HTERT RPE-1 (cell line): Measurements from ENCODE around the gene CDH13.

Source experiments
- in situ Hi-C: fragments of 300-500 bp; cut with MboI; formaldehyde crosslinking; loops from 4 replicates; pipeline ENCODE4 v1.14.3; 2020; ENCODE audit warnings: low sequenced_read_pairs

CDH13 gene

DNA sequence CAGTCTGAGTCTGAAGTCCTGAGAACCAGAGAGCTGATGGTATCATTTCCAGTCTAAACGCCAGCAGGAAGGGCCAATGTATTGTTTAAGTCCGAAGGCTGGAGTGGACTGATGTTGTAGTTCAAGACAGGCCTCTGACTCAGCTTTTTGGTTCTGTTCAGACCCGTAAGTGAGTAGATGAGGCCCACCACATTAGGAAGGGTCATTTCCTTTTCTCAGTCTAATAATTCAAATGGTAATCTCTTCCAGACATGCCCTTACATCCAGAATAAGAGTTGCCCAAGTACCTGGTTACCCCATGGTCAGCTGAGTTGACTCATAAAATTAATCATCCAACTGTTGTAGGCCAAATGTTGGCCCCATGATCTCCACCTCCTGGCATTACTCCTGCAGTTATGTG, 738.4 kb downstream of the CDH13 start:
- in situ Hi-C loops: no loop called here

DNA sequence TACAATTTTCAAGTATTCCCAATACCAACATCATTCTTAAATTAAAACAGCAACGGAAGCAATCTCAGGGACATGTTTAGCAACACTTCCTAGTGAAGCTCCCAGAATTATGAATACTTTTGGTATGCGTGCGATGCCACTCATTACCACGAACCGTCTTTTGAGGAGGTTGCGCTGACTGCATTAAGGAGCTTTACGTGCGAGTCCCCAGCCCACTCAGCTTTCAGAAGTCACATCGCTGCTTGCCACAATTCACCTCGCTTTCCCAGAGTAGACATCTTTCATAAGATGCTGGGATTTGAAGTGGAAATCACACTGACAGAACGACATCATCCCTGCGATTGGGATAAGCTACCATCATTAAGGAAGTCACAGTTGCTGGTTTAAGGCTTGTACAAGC, 739.5 kb downstream of the CDH13 start:
- in situ Hi-C loops: no loop called here

DNA sequence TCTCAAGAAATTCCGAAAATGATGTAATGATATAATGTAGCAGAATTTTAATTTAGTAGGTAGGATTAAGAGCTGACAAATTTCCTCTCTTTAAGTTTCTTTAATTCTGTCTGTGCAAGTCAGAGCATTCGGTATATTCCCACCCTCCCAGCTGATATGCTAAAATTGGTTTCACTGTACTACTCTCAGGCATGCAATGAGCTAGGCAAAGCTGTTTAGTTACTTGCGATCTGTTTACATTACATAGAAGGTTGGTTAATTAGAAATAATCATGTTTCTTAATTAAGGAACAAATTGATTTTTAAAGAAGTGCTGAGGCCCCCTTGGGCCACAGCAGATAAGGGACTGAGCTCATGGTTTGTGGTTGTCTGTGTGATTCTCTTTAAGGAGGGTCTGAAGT, 748.2 kb downstream of the CDH13 start:
- in situ Hi-C loops: no loop called here

DNA sequence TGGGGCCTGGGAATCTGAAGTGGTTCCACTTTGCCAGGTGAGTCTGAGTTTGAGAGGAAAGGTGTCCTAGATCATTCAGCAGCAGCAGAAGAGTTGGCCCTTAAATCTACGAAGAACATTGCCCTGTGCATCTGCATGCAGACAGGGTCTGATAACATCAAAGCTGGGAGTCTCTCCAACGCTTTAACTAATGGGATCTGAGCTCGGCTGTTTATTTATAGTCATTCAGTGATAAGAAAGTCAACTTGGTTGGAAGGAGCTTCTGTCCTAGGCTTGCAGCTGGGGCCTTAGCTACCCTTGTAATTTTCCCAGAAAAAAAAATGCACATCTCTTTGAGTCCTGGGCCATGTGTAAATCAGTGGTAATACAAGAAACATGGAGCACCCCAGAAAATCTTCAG, 763.0 kb downstream of the CDH13 start:
- in situ Hi-C loops: no loop called here

DNA sequence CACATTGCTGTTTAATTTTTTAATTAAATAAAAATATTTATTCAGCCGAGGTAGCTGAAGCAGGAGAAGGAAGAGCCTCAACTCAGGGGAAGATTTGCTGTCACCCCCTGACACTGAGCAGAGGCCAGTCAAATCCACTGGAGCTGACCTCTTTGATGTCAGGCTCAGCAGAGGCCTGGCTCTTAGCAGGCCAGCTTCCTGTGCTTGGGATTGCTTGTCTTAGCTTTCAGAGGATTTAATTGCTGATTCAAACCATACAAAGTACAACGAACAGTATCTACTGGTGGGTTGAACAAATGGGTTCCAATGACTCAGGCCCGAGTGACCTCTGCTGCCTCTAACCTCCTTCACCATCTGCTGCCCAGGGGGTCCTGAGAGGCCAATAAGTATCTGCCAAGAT, 764.0 kb downstream of the CDH13 start:
- in situ Hi-C loops: no loop called here

DNA sequence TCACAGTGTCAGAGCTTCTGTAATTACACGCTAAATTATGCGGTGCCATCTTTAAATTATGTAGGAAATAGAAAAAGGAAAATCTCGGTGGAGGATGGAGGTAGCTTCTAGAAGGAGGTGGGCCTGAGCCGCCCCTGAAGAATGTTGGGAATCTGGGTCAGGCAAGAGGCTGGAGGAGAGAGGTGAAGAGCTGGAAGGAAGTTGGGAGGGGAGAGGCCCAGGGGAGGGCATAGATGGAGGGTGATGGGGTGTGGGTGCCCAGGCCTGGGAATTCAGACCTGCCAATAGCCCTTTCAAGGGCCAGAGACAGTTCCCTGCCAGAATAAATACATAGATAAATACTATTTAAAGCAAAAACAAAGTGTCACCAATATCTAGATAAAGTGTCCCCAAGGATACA, 766.0 kb downstream of the CDH13 start:
- in situ Hi-C loops: no loop called here

DNA sequence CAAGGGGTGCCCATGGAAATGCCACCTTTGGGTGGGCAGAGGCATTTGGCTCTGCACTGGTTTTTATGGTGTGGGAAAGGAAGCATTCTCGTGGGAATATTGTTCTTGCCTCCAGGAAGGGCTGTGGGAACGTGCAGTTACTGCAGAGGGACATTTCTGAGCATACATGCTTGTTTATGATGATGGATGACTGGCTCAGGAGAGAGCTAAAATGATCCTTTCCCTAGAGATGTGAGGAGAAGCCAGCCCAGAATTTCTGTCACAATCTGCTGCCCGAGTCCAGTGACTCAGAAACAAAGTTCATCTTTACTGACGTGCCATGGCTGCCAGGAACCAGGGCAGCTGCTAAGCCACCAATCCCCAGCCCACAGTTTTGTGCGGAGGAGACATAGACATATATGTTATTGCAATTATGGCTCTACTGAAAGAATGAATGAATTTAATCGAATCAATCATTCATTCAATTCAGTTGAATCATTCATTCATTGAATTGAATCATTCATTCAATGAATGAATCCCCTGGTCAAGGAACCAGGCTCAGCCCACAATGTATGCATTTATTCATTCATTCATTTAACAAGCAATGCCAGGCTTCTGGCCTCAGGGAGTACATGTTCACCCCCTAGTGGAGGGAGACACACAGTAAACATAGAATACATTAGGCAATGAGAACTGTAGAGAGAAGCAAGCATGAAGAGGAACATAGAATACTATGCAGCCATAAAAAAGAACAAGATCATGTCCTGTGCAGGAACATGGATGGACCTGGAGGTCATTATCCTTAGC, 766.6 kb downstream of the CDH13 start:
- in situ Hi-C loops: no loop called here

DNA sequence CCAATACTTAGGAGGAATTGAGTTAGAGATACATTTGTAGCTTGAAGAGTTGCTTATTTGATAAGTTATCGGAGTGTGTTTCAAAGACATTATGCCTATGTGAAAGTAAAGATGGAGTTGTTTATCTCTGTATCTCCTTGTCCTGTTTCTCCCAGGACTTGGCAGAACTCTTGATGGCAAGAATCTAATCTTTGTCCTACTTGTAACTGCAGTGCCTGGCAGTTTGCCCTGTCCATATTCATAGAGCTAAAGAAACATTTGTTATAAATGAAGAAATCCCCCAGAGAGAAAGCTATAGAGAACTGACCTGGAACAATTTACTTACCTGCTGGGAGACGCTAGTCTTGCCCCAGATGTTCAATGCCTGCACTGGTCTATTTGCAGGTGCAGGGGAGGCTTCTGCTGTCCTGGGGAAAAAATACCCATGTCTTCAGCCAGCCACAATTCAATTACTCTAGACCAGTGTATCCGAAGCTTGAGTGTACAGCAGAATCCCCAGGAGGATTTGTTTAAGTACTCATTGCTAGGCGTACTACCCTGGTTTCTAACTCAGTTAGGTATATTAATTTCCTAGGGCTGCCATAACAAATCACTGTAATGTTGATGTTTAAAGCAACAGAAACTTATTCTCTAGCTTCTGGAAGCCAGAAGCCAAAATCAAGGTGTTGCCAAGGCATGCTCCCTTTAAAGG, 771.0 kb downstream of the CDH13 start:
- in situ Hi-C loops: no loop called here

DNA sequence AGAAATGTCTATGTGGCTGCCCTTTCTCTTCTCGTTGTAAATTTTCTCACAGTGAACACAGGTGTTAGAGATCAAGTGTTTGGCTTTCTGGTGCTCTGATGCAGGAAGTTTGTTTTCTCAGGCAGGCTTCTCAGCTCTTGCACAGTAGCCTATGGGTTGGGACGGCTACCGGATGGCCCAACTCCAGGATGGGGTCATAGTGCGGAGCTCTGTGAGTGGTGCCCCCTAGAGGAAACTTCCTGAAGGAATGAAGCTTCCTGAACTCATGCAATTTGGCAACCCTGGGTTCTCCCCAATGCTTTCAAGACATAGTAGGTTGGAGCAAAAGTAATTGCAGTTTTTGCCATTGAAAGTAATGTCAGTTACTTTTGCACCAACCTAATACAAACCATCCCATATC, 773.5 kb downstream of the CDH13 start:
- in situ Hi-C loops: no loop called here

DNA sequence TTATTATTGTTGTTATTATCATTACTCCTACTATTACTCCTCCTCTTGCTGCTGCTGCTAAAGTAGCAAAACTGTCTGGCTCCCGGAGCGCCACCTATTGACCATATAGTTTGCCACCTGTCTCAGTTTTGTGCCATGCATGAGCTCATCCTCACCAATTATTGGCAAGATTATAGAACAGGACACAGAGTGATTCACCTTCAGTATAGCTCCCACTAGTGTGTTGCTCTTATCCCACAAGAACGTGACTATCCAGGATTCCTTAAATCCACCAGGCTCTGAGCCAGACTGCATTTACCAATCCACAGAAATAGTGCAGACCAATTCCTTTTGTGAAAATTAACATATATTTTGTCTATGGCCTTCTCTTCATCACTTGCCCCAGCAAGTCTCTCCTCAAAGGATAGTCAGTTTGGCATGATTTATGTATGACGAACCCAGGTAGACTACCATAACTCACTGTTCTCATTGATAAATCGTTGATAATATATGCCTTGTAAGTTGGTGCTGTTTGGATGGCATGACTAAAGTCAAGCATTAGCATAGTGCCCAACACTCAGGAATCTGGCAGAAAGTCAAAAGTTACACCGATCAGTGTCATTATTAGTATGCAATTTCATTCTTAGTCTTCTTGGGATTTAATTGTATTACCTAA, 775.5 kb downstream of the CDH13 start:
- in situ Hi-C loops: no loop called here

DNA sequence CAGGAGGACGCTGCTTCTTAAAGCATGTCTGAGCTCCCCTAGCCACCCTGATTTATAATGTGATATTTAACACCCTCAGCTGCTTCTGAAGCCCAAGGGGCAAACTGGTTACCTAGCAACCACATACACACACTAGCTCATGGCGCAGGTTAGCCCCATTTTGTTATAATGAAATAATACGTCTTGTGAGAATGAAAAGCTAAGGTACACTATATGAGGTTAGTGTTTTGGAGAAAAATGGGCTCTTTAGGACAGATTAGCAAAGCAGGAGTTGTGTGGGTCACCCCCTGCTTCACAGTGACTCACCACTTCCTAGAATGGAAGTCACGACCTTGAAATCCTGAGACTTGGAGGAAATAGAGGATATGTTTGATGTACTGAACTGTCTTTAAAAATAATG, 776.2 kb downstream of the CDH13 start:
- in situ Hi-C loops: no loop called here

DNA sequence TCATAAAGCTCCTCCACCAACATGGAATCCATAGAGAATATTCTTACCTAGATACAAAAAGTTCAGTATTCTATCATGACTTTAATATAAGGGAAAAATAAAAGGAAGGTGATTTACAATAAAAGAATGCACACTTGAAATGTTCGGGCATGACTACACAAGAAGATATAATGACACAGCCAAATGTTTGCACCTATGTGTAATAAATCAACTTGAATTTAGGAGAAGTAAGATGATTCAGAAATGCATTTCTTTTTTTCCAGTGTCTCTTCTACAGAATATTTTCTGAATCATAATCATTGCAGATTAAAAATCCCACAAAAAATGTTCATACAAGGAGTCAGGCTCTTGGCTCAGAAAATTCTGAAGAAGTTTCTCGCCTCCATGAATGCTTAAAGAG, 777.0 kb downstream of the CDH13 start:
- in situ Hi-C loops: no loop called here

DNA sequence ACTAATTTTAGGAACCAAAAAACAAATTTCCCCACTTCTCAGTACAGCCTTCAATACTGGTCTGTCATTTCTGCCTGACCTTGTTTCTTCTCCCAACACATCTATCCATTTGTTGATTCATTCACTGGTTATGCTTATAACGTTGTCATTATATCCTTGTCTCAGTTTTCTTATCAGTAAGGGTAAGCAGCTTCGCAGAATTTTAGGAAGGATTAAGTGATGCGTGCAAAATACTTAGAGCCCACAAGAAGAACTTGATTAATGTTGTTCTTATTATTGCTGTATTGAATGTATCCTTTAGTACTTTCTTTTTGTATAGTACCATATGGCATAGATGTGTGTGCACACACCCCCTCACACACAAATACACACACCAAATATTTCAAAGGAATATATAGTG, 777.5 kb downstream of the CDH13 start:
- in situ Hi-C loops: no loop called here

DNA sequence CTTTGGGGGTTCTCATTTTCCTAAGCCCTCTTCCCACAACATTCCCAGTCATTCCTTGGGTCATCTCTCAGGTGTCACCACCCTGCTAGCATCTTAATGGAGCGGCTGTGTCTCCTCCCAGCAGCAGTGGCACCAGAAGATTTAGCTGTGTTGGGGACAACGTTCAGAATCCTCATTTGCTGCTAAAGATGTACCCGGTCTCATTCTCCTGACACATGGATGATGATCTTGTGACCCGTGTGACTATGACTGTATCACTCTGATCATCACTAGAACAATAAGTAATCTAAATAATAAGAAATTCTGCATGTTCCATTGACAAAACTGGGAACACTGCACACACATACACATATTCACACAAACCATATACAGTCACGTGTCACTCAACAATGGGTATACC, 781.2 kb downstream of the CDH13 start:
- in situ Hi-C loops: no loop called here

DNA sequence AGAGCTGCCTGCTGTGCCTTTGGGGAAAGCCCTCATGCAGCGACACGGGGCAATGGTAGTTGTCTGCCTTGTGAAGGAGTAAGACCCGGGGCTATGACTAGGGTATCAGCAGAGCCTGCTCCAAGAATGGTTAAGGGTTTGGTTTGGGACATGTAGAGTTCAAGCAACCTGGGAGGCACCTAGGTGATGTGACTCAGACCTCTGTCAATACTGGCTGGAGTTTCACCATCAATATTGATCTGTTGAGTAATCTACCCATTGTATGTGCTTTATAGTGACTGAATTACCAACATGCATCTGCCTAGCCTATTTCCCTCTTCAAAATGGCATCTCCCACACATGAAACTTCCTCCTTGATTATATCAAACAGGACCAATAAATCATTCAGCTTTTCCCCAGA, 782.6 kb downstream of the CDH13 start:
- in situ Hi-C loops: no loop called here

DNA sequence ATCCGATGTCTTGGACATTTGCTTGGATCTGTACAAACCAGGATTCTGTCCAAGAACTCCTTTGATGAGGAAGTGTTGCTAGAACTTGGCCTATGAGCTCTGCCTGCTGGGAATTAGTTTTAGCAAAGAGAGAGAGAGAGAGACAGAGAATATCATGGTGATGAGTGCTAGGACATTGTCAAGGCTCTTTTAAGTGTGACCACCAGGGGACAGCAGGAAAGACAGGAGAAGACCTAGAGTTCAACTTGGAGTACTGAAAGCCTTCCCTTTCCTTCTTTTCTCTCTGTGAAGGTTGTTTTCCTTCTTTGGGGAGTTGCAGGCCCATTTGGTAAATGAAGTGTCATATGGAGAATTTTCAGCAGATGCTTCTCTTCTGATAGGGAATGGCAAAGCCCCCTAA, 791.8 kb downstream of the CDH13 start:
- in situ Hi-C loops: no loop called here

DNA sequence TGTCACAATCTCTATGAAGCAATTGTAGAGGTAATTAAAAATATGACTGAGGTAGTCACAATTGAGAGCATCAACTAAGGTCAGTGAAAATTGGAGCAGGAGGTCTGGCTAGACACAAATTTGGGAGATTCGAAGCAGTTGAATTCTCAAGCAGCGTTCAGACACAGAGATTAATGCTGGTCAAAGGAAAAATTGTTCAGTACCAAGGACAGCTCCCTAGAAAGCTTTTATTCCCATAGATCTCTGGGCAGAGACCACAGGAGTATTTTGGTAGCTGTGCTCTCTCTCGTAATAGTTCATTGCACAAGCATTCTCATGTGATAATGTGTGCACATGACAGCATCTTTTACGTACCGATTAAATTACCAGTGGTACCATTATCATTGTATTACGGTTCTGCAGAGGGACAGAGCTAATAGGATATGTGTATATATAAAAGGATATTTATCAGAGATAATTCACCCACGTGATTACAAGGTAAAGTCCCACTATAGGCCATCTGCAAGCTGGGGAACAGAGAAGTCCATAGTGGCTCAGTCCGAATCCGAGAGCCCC, 793.5 kb downstream of the CDH13 start:
- in situ Hi-C loops: no loop called here

DNA sequence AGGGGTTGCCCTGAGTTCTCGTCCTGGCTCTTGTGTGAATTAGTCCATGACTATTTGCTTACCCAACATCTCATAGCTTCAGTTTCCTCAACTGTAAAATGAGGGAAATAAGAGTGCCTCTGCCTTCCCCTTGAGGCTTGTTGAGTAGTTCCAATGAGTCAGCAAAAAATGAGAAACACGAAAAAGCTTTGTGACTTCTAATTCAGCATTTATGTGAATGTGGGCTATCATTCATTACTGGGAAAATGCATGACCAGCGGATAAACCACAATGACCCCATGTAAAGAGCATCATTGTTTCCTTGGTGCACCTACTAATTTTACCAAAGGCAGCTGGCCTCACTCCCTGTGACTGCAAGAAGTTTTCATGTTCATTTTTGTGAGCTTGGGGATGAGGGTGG, 806.4 kb downstream of the CDH13 start:
- in situ Hi-C loops: no loop called here

DNA sequence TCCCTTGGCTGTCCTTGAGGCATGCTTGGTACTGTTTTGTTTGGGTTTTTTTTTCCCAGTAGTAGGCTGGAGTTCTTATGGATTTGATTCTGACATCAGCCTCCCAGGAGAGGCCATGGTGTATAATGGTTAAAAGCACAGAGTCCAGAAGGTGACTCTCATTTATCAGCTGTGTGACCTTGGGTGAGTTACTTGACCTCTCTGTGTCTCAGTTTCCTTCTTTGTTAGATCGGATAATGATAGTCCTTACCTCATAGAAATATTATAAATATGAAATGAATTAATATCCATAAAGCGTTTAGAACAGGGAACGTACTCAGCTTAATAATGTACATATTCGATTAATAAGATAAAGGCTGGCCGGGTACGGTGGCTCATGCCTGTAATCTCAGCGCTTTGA, 810.3 kb downstream of the CDH13 start:
- in situ Hi-C loops: no loop called here

DNA sequence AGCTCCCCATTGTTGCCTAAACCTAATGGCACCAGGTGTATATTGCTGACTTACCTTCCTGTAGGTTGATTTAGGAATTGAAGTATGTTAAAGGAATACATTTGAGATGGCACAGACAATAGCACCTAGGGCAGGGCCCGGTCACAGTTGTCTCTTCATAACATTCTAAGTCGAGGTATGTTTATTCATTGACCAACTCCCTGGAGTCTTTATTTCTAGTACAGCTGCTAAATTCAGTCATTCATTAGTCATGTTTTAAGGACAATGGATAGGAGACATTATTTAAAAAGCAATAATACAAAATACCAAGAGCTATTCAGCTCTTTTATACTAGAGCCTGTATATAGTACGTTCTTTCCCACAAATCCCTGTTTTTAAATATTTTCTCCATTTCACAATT, 811.6 kb downstream of the CDH13 start:
- in situ Hi-C loops: no loop called here

DNA sequence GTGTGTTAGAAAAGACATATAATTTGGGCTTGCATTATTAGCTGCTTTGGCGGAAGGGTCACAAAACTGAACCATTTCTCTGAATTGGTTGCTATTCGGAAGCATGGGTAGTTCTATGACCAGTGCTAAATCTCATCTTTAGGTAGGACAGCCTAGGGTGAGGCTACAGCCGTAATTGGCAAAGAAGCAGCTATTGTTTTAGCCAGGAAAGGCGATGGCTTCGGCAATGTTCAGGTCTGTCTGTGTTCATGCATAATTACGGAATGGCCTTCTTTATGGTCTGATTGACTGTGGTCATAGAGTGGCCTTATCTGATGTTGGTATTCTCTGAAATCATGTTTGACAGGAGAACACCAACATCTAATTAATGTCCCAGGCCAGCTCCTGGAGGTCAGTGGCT, 812.6 kb downstream of the CDH13 start:
- in situ Hi-C loops: no loop called here

DNA sequence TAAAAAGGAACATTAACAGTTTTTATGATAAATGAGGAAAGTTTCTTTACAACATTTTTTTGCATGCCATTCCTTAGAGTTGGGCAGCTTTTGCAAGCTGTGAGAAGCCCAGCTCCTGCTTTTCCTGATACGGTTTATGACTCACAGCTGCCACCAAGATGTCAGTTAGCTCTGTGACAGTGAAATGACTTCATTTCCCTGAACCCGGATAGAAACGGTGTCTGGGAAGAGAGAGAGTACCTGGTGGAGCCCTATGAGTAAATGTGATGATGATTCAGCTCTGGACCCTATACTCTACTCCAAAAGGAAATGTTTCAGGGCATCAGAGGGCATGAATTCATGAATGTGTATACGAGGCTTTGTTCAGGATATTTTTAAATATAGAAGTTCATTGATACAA, 814.7 kb downstream of the CDH13 start:
- in situ Hi-C loops: no loop called here
